Kidney (tissue), 14 donors: ENCODE data around the gene RAPGEF1. TPM values are rescaled to one million over a fixed set of nuclear protein-coding genes. Genes with fewer than 3 reads are reported as not detected.

Experiments used
- DNase-seq, 5 donors: peaks; one replicate each; pipeline ENCODE4 v3.0.0-alpha.2; 2013 to 2020
- FAIRE-seq: peaks from 2 replicates; lab custom pipeline; 2012; peaks lifted over from hg19 to GRCh38; lab: Jason Lieb, UNC
- H3K27ac ChIP-seq, 2 donors: one replicate each; pipeline ENCODE4 v1.7.0; 2013; ENCODE audit warnings: low read depth in 2 of 2, low read length in 2 of 2, inconsistent platforms in 1 of 2
- H3K27me3 ChIP-seq: one replicate; pipeline ENCODE4 v1.7.1; 2013; ENCODE audit warnings: low read length, inconsistent platforms; ENCODE audit not compliant: control insufficient read depth, insufficient read depth
- H3K36me3 ChIP-seq, 3 donors: one replicate each; pipeline versions ENCODE4 v1.7.0 to v1.7.1; 2013; ENCODE audit warnings: low read length in 3 of 3, control low read depth in 1 of 3, inconsistent platforms in 1 of 3; ENCODE audit not compliant: insufficient read depth in 3 of 3, control insufficient read depth in 2 of 3
- H3K4me1 ChIP-seq, 3 donors: one replicate each; pipeline versions ENCODE4 v1.7.0 to v1.7.1; 2013; ENCODE audit warnings: low read length in 3 of 3, inconsistent platforms in 1 of 3, low read depth in 1 of 3; ENCODE audit not compliant: control insufficient read depth in 2 of 3, insufficient read depth in 2 of 3
- H3K4me3 ChIP-seq, 3 donors: one replicate each; pipeline versions ENCODE4 v1.7.0 to v1.8.1; 2013; ENCODE audit warnings: low read length in 3 of 3, control low read depth in 1 of 3, inconsistent platforms in 1 of 3
- H3K9ac ChIP-seq, 3 donors: one replicate each; pipeline versions ENCODE4 v1.7.0 to v1.7.1; 2013; ENCODE audit warnings: low read length in 3 of 3, control low read depth in 1 of 3, inconsistent platforms in 1 of 3
- H3K9me3 ChIP-seq, 3 donors: one replicate each; pipeline versions ENCODE4 v1.7.0 to v1.7.1; 2013; ENCODE audit warnings: low read length in 3 of 3, control low read depth in 1 of 3, inconsistent platforms in 1 of 3; ENCODE audit not compliant: control insufficient read depth in 2 of 3, insufficient read depth in 1 of 3
- intact Hi-C: fragments of 100-400 bp; cut with DNase I; formaldehyde crosslinking; loops from one replicate; pipeline ENCODE4 v1.11.1; 2022
- polyA plus RNA-seq: library from polyadenylated mRNA; stranded (reverse); fragments of 350-450 nt; fragmentation: Illumina TruSeq; extraction: RNeasy Lipid Tissue Mini Kit (QIAGEN cat#74804); gene quantifications from one replicate; pipeline ENCODE4 v1.2.3, GENCODE V29; 2014; ENCODE audit warnings: low read depth, low replicate concordance; ENCODE audit not compliant: insufficient read depth
- total RNA-seq: library from RNA; stranded (reverse); fragmentation: NEBNext Ultra II Directional; extraction: Animal tissue kit (Norgen Biotek cat#: 25700); gene quantifications from one replicate; pipeline ENCODE4 v1.2.1, GENCODE V29; 2021
- TF ChIP-seq, protein P1 (sequence below): IDR thresholded peaks from 3 replicates; pipeline ENCODE4 v1.5.1; 2012; ENCODE audit warnings: mild to moderate bottlenecking, moderate library complexity, borderline replicate concordance; ENCODE audit not compliant: insufficient read depth; ENCODE audit errors: extremely low read depth
- donor health status: control.
- donor health status: control.
- donor health status: control.
- donor health status: control.
- donor health status: control.
- donor health status: DM: yes; HTN: yes; CAD: no.
- donor health status: Normal renal cell carcinoma (clear cell type).

Gene RAPGEF1
- total and polyA plus RNA-seq, 2 donors from 2014 or later = 15.5 to 79.7 TPM

DNA sequence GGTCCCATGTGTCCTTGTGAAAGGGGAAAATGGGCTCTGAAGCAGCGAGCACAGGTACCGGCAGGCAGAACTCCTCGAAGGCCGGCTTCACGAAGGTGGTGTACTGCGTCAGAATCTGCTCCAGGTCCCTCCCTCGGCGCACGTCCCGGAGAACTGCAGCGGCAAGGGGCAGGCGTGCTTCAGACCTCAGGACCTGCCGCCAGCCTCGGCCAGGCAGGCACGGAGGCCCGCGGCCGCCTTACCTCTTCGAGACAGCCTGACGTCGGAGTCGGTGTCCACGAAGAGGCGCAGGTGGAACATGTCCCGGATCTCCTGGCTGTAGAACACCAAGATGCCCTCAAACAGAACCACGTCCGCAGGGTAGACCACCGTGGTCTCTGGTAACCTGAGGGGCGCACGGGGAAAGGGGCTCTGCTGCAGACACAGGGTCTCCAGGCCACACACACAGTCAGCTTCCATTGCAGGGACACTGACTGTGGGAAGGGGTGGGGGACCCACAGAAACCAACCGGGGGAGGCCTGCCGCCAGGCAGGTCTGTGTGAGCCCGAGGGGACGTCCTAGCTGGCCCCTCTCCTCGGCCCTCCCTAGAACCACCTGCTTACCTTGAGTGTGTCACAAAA lies 210.9 kb downstream of the RAPGEF1 start:
- Histone ChIP-seq H3K4me3 (no peak overlapping the region), H3K4me1 (peaks cover 0 to 15% (median 7%) of the 10 kb centered on the region in 3 donors), H3K27me3 (no peaks in the 10 kb centered on the region), H3K9ac (no peak overlapping the region), H3K9me3 (no peaks in the 10 kb centered on the region), H3K36me3 (peaks cover 2 to 23% (median 10%) of the 10 kb centered on the region in 3 donors), H3K27ac (no peak overlapping the region)
- TF ChIP-seq, protein P1, sequence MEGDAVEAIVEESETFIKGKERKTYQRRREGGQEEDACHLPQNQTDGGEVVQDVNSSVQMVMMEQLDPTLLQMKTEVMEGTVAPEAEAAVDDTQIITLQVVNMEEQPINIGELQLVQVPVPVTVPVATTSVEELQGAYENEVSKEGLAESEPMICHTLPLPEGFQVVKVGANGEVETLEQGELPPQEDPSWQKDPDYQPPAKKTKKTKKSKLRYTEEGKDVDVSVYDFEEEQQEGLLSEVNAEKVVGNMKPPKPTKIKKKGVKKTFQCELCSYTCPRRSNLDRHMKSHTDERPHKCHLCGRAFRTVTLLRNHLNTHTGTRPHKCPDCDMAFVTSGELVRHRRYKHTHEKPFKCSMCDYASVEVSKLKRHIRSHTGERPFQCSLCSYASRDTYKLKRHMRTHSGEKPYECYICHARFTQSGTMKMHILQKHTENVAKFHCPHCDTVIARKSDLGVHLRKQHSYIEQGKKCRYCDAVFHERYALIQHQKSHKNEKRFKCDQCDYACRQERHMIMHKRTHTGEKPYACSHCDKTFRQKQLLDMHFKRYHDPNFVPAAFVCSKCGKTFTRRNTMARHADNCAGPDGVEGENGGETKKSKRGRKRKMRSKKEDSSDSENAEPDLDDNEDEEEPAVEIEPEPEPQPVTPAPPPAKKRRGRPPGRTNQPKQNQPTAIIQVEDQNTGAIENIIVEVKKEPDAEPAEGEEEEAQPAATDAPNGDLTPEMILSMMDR = no peak
- intact Hi-C loops = no loop called here
- FAIRE-seq = no peak
- DNase-seq = no peak

DNA sequence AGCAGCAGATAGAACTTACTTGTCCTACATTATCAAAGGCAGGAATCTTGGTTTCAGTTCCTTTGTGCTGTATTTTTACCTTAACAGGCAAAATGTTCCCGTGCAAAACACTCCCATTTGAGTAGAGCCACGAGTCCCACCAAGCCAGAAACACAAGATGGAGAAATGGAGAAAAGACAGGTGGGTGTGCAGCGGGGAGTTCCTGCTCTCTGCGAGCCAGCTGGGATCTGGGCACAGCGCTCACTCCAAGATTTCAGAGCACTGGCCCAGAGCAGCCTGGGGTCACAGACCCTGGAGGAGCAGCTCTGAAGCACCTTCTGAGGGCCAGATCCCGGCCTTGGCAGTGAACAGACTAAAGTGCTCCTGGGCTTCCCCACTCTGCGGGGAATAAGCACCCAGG lies 211.7 kb downstream of the RAPGEF1 start:
- no peak overlapping the region for H3K4me3 ChIP-seq
- TF ChIP-seq, protein P1 = no peak
- peaks cover 0 to 16% (median 7%) of the 10 kb centered on the region in 3 donors for H3K4me1 ChIP-seq
- H3K27ac ChIP-seq = no peak overlapping the region
- DNase-seq (no peak), FAIRE-seq (no peak)
- intact Hi-C loops = no loop called here
- H3K36me3 ChIP-seq = peaks cover 2 to 23% (median 10%) of the 10 kb centered on the region in 3 donors
- no peak overlapping the region for H3K9ac ChIP-seq
- no peaks in the 10 kb centered on the region for H3K27me3 ChIP-seq
- no peaks in the 10 kb centered on the region for H3K9me3 ChIP-seq

Other genes starting within 250 kb of the RAPGEF1 start
- gene POMT1, start 237.2 kb downstream of the RAPGEF1 start, total RNA-seq = 36.5 TPM
- gene POMT1, start 237.2 kb downstream of the RAPGEF1 start, polyA plus RNA-seq = 32.3 TPM
- 31.3 TPM for gene UCK1, start 208.8 kb downstream of the RAPGEF1 start, total RNA-seq
- gene UCK1, start 208.8 kb downstream of the RAPGEF1 start, polyA plus RNA-seq = 34.6 TPM
- 1.0 TPM for gene PRRT1B, start 194.6 kb downstream of the RAPGEF1 start, total RNA-seq
- not detected for gene PRRT1B, start 194.6 kb downstream of the RAPGEF1 start, polyA plus RNA-seq